ENCODE results near the gene SNX32.

The SNX32 gene

GRCh38 chr11:65790104-65790901 lies 43.5 kb upstream of the SNX32 start:
- Histone ChIP-seq H3K9ac (no peak overlapping the region), H3K36me3 (ENCODE audit: insufficient read depth) (no peaks in the 10 kb centered on the region), H4K20me1 (ENCODE audit: insufficient read depth) (no peaks in the 10 kb centered on the region), H3K27me3 (ENCODE audit: insufficient read depth, low read depth) (peaks cover 19% of the 10 kb centered on the region), H3K4me1 (ENCODE audit: low read depth, poor library complexity, severe bottlenecking) (no peaks in the 10 kb centered on the region), H3K4me3 (IDR thresholded peaks at IDR 0.05; ENCODE audit: insufficient read depth, low read depth, low read length) (no peak overlapping the region), H3K27ac (no peak overlapping the region), H3K79me2 (ENCODE audit: insufficient read depth, low read depth) (no peaks in the 10 kb centered on the region), H2AFZ (ENCODE audit: low read depth) (no peak overlapping the region), H3K4me2 (no peak overlapping the region)
- no peak for TF ChIP-seq CTCF (conservative IDR thresholded peaks at IDR 0.05; ENCODE audit: low read depth, low read length)

- peaks cover 20% of the 10 kb centered on the region for H3K27me3 ChIP-seq (ENCODE audit: insufficient read depth, low read depth)
- no peak overlapping the region for H3K27ac ChIP-seq
- H3K4me3 ChIP-seq (IDR thresholded peaks at IDR 0.05; ENCODE audit: insufficient read depth, low read depth, low read length), result no peak overlapping the region
- H3K79me2 ChIP-seq (ENCODE audit: insufficient read depth, low read depth), result no peaks in the 10 kb centered on the region
- H3K4me2 ChIP-seq, result no peak overlapping the region
- H2AFZ ChIP-seq (ENCODE audit: low read depth), result no peak overlapping the region
- no peak overlapping the region for H3K9ac ChIP-seq
- H3K4me1 ChIP-seq (ENCODE audit: low read depth, poor library complexity, severe bottlenecking), result no peaks in the 10 kb centered on the region
- no peaks in the 10 kb centered on the region for H3K36me3 ChIP-seq (ENCODE audit: insufficient read depth)
- no peak for TF ChIP-seq CTCF (conservative IDR thresholded peaks at IDR 0.05; ENCODE audit: low read depth, low read length)
- H4K20me1 ChIP-seq (ENCODE audit: insufficient read depth), result no peaks in the 10 kb centered on the region
These were observed 42.7 kb upstream of the SNX32 start for GRCh38 chr11:65790902-65791650.

GRCh38 chr11:65791719-65792213 lies 42.0 kb upstream of the SNX32 start:
- Histone ChIP-seq H3K4me1 (ENCODE audit: low read depth, poor library complexity, severe bottlenecking) (no peaks in the 10 kb centered on the region), H3K36me3 (ENCODE audit: insufficient read depth) (no peaks in the 10 kb centered on the region), H3K27ac (no peak overlapping the region), H3K4me3 (IDR thresholded peaks at IDR 0.05; ENCODE audit: insufficient read depth, low read depth, low read length) (no peak overlapping the region), H3K79me2 (ENCODE audit: insufficient read depth, low read depth) (no peaks in the 10 kb centered on the region), H4K20me1 (ENCODE audit: insufficient read depth) (no peaks in the 10 kb centered on the region), H3K9ac (no peak overlapping the region), H3K4me2 (no peak overlapping the region), H3K27me3 (ENCODE audit: insufficient read depth, low read depth) (peaks cover 24% of the 10 kb centered on the region), H2AFZ (ENCODE audit: low read depth) (no peak overlapping the region)
- TF ChIP-seq CTCF (conservative IDR thresholded peaks at IDR 0.05; ENCODE audit: low read depth, low read length), result no peak

GRCh38 chr11:65792456-65792855 lies 41.3 kb upstream of the SNX32 start:
- TF ChIP-seq CTCF (conservative IDR thresholded peaks at IDR 0.05; ENCODE audit: low read depth, low read length), result no peak
- Histone ChIP-seq H3K79me2 (ENCODE audit: insufficient read depth, low read depth) (no peaks in the 10 kb centered on the region), H3K4me1 (ENCODE audit: low read depth, poor library complexity, severe bottlenecking) (no peaks in the 10 kb centered on the region), H3K4me3 (IDR thresholded peaks at IDR 0.05; ENCODE audit: insufficient read depth, low read depth, low read length) (no peak overlapping the region), H3K36me3 (ENCODE audit: insufficient read depth) (no peaks in the 10 kb centered on the region), H3K27ac (no peak overlapping the region), H3K27me3 (ENCODE audit: insufficient read depth, low read depth) (peaks cover 24% of the 10 kb centered on the region), H4K20me1 (ENCODE audit: insufficient read depth) (no peaks in the 10 kb centered on the region), H2AFZ (ENCODE audit: low read depth) (no peak overlapping the region), H3K9ac (no peak overlapping the region), H3K4me2 (no peak overlapping the region)

Measured in KMS-11 (cell line).